B cell (primary cell): ENCODE results near the gene ADCY1.
"Not testable (repeated sequence)": the region's sequence is repeated elsewhere in the genome, so short reads cannot be mapped to it uniquely, and the experiment has no call there.

ENCODE experiments used
- EZH2 ChIP-seq: IDR thresholded peaks from 2 replicates; pipeline ENCODE4 v1.6.1; 2012; ENCODE audit warnings: borderline replicate concordance, low read depth, mild to moderate bottlenecking, moderate library complexity, low read length; ENCODE audit not compliant: insufficient read depth, poor library complexity, severe bottlenecking
- TF ChIP-seq, protein P1 (sequence below): fragments of 200-600 bp; IDR thresholded peaks from one replicate; pipeline ENCODE4 v1.8.0; 2022; ENCODE audit warnings: antibody characterized with exemption, mild to moderate bottlenecking

DNA sequence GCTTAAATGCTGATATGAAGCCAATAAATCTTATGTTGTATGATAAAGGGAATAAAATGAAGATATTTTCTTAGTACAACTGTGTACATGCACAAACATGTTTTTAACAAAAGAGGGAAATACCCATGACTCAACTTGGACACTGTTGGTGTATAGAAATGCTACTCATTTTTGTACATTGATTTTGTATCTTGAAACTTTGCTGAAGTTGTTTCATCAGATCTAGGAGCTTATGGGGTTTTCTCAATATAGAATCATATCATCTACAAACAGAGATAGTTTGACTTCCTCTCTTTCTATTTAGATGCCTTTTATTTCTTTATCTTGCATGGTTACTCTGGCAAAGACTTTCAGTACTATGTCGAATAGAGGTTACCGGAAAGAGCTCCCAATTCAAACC is 25.3 kb upstream of the ADCY1 start:
- TF ChIP-seq, protein P1, sequence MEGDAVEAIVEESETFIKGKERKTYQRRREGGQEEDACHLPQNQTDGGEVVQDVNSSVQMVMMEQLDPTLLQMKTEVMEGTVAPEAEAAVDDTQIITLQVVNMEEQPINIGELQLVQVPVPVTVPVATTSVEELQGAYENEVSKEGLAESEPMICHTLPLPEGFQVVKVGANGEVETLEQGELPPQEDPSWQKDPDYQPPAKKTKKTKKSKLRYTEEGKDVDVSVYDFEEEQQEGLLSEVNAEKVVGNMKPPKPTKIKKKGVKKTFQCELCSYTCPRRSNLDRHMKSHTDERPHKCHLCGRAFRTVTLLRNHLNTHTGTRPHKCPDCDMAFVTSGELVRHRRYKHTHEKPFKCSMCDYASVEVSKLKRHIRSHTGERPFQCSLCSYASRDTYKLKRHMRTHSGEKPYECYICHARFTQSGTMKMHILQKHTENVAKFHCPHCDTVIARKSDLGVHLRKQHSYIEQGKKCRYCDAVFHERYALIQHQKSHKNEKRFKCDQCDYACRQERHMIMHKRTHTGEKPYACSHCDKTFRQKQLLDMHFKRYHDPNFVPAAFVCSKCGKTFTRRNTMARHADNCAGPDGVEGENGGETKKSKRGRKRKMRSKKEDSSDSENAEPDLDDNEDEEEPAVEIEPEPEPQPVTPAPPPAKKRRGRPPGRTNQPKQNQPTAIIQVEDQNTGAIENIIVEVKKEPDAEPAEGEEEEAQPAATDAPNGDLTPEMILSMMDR: not testable (repeated sequence)
- not testable (repeated sequence) for TF ChIP-seq EZH2
